GM19452 (cell line): ENCODE results near the gene CTTNBP2NL.
A peak's percentile ranks its signal among the peaks of the same experiment; 100 is the strongest.

Experiments
- ATAC-seq: cut with Tn5 transposase; IDR thresholded peaks from one replicate; pipeline ENCODE4 v1.9.1; 2021; ENCODE audit not compliant: unreplicated experiment

CTTNBP2NL gene

DNA sequence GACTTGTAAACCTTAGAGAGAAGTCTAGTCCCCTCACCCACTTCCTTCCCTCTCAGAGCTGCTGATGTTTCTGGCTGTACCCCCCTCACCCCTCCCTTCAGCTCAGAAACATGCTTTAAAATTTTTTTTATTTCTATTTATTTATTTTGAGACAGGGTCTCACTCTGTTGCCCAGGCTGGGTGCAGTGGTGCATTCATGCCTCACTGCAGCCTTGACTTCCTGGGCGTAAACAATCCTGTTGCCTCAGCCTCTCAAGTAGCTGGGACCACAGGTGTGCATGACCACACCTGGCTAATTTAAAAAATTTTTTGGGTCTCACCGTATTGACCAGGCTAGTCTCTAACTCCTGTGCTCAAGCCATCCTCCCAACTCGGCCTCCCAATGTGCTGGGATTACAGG is 109.9 kb downstream of the CTTNBP2NL start:
- no peak for ATAC-seq

DNA sequence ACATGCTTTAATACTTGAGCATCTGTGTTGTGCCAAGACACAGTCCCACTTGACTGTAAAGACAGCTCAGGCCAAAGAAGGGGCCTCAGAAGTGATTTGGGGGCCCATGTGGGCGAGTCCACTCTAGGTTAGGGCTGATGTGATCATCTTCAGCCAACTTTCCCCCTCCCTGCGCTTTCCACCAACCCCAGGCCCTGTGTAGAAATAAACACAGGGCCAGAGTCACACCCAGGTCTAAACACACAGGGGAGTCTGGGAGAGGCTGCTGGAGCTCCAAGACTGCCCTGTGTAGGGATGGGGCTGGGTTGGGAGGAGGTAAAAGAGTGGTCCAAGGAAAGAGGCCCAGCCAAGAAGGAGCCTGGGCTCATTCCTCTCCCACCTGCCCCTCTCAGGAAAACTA is 110.3 kb downstream of the CTTNBP2NL start:
- no peak for ATAC-seq

DNA sequence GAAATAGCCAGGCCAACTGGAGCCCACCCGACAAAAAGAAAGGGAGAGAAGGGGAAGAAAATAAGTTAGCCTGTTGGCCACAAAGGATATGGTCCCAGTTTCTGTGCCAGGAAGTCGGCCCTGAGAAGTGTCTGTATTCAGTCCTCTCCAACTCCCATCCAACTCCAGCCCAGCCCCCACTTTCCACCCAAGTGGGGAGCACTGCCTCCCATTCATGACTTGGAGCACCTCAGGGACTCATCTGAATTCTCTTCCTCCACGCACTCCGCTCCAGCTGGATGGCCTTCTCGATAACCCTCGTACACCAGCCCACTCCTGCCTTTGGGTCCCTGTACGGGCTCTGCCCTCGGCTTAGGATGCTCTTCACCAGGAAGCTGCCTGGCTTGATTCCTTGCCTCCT is 110.7 kb downstream of the CTTNBP2NL start:
- no peak for ATAC-seq

DNA sequence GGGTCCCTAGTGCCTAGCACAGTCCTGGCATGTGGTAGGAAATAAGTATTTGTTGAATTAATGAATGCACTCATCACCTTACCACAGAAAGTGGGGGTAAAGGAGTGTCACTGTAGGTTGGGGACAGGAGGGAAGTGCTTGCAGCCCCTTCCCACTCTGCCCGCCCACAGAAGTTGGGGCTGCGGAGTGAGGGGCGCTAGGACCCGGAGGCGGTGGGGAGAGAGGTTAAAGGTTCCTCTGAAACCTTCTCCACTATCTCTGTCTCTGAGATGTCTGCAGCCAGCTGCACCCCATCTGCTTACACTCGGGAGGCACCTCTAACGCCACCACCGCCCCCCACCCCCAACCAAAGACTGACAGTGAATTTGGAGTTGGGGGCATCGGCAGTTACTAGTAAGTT is 111.3 kb downstream of the CTTNBP2NL start:
- ATAC-seq: no peak

DNA sequence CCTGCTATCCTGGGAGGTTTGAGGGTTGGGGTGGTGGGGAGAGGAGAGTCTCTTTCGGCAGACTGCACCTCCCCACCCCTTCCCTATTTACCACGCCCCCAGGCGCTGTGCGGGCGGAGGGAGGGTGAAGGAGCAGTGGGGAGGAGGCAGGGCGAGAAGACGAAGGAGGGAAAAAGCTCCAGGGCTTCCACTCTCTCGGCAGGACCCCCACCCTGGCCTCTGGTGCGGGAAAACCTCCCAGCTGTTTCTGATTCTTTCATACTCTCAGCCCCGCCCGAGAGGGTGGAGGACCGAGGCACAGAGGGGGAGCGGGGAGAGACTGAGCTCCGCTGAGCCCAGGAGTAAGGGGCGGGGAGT is 111.9 kb downstream of the CTTNBP2NL start:
- no peak for ATAC-seq

DNA sequence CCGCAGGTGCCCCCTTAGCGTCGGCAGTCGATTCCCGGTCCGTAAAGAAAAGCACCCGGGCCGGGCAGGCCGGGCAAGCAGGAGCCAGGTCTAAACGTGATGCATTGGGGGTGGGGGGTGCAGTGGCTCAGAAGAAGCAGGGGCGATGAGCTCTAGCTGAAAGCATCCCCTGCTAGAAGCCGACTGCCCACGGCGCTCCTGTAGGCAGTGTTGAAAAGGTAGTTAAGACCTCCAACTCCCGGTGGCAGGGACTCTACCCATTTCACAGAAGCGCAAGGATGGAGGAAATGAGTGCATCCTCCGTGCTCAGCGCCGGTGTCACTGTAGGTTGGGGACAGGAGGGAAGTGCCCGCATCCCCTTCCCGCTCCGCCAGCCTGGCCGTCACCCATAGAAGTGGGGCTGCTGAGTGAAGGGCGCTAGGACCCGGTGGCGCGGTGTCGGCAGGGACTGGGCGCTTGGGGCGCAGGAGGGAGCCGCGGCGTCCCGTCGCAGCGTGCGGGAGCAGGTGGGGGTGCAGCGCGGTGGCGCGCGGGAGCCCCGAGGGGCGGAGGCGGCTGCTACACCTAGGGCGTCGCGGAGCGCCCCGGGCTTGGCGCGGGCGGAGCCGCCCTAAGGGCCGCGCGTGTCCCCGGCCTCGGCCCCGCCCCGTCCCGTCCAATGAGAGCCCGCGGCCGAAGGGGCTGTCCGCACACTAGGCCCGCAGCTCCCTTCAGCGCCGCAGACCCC is 112.4 kb downstream of the CTTNBP2NL start, which contains the start of gene WNT2B:
WNT2B (plus strand) TSS at position 688 of the 727 bp plus-strand sequence. CDS start 298 bp downstream, outside the sequence.
- peak; percentile 63 for ATAC-seq

DNA sequence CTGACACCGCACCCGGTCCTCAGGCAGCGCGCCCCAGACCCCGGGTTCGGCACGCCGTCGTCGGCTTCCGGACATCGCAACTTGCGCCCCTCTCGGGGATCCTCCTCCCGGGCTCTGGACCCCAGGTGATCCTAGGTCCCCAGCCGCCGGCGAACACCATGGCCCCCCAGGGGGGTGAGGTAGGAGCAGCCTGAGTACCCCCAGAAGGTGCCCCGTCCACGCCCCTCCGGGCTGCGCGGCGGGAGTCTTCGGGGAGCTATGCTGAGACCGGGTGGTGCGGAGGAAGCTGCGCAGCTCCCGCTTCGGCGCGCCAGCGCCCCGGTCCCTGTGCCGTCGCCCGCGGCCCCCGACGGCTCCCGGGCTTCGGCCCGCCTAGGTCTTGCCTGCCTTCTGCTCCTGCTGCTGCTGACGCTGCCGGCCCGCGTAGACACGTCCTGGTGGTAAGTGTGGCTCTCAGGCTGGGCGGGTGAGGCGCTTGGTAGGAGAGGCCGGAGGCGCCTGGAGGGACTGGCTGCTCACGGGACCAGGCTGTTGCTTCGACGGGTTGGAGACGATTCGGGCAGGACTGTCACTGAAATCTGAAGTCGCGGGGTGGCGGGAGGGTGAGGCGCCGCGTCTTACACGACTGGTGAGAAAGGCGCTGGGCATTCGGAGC is 113.1 kb downstream of the CTTNBP2NL start:
- no peak for ATAC-seq

DNA sequence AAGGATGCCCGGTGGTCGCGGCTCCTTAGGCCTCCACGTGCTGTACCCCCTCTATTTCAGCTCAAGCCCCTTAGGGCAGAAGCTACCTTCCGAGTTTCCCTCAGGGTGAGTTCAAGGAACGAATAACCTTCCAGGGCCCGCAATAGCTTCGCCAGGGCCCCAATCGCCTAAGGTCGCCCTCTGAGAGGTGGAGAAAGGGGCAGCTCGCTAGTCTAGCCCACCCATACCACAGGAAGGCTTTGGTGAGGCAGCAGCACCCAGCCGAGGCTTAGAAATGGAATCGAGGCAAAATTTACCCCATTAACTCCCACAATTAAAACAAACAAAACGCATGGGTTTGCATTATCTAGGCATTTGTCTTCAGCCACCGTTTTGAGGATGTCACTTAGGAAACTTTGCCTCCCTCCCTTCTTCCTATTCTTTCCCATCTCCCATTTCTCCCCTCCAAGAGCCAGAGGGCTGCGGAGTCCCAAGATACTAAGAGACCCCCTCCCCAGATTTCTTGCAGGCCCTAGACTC is 113.7 kb downstream of the CTTNBP2NL start:
- ATAC-seq: no peak

DNA sequence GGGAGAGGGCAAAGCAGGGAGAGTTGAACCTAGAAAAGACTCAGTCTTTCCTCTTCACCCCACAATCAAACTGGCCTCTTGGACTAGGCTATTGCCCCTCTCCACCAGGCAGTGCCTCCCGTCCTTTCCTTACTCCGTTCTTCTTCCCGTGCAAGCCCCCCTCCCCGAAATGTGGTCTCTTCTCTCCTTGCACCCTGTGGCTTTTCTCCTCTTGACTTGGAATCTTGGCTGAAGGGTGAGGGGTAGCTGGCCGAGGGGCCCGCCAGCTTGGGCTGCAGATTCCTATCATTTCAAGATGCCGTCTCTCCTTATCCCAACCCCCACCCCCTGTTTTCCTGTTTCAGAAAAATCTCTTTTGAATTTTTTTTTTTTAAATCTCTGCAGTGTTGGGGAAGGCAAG is 114.3 kb downstream of the CTTNBP2NL start:
- ATAC-seq: no peak
